GM19452 (cell line): ENCODE results near the gene CTCFL.
A peak's percentile ranks its signal among the peaks of the same experiment; 100 is the strongest.
"Not testable (repeated sequence)": the region's sequence is repeated elsewhere in the genome, so short reads cannot be mapped to it uniquely, and the experiment has no call there.

Source experiments
- ATAC-seq: cut with Tn5 transposase; IDR thresholded peaks from one replicate; pipeline ENCODE4 v1.9.1; 2021; ENCODE audit not compliant: unreplicated experiment

The CTCFL gene

DNA sequence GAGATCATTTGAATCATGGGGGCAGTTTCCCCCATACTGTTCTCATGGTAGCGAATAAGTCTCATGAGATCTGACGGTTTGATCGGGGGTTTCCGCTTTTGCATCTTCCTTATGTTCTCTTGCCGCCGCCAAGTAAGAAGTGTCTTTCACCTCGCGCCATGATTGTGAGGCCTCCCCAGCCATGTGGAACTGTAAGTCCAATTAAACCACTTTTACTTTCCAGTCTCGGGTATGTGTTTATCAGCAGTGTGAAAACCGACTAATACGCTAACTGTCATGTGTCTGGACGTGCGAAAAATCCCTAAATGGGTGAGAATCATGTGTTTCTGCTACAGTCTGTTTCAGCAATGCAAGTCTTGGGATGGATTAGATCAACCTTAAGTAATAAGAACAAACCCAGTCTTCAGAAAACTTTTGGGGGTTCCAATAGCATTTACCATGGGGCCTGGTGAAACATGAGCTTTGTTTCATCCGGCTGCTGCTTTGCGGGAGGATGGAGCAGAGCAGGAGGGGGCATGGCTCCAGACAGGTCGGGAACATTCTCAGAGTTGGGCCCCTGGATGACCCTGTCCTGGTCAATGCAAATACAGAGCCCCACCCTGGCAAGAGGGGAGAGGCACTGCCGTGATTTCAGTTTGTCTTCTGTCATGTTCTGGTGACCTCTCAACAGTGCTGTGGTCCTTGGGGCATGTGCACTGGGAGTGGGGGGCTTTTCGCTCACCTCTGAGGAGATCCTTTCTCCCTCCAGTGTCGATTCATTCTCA is 41.5 kb downstream of the CTCFL start:
- peak; percentile 38 for ATAC-seq

DNA sequence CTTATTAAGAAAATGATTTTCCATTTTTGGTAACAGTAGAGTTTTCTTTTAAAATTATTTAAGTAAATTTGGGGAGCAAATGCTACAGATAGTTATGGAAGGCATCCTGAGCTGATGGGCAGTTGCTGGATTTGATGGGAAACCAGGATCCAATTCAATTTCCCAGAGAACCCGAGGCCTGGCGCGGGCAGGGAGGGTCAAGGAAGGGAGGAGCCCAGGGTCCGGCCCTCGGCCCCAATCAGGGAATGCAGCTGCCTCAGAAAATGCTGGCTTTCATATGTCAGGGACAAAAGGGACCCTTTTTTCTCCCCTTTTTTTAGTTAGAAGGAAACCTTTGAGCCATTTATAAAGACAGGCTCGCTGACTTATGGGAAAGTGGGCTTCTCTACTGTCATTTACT is 42.1 kb downstream of the CTCFL start:
- no peak for ATAC-seq

DNA sequence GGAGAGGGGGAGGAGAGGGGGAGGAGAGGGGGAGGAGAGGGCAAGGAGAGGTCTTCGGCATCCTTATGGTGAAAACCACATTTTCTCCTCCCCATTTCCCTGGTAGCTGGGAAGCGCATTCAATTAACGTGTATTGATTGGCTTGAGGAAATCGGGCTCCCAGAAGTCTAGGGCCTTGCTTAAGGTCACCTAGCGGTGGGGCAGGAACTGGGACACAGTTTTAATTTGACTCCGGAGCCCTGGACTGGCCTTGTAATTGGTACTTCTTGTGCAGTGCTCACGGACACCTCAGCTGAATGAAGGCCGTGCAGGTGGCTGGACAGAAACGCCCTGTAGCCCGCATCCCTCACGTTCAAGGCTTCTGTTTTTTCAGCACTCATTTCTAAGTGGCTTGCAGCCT is 42.8 kb downstream of the CTCFL start:
- no peak for ATAC-seq

DNA sequence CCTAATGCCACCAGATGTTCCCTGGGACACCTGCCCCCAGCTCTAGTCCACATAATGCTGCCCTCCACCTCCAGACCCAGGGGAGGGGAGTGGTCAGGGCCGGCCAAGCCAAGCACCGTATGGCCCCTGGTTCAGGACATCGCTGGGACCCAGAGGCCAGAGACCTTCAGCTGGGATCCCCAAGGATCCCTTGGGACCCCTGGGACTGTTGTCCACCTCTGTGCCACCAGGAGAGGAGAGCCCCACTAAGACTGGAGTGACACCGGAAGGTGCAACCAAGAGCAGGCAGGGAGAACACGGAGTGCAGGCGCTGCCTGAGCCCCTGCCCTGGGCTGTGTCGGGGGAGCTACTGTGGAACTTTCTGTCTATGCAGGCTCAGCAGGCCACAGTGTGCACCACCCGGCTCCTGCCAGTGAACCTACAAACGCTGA is 43.6 kb downstream of the CTCFL start:
- peak; percentile 18 for ATAC-seq

DNA sequence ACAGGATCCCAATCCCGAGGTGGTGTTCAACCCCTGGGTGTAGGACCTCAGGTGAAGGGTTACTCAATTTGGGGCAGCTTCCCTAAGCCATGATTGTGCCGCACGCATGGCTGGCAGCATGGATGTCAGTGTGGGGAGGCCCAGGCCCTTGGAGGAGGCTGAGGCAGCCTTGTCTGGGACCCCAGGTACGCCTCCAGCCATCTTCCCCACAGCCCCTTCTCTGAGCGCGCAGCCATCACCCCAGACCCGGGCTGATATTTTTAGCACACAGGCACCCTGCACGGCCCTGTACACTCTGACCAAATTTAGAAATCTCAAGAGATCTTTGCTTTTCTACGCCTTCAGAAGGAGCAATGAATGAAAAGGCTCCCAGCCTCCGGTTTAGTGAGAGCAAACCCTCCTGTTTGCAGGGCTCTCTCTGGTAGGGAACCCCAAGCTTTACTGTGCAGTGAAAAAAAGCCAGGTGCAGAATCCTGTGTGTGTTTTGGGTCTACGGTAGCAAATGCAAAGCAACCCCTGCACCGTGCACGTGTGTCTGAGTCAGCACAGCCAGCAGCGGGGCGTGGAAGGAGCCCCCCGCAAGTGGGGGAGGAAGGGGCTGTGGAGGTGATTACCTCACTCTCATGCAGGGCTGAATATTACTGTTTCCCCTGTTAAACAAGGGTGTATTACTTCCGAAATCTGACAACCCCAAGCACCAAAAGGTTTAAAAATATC is 44.3 kb downstream of the CTCFL start:
- peak; percentile 53 for ATAC-seq

DNA sequence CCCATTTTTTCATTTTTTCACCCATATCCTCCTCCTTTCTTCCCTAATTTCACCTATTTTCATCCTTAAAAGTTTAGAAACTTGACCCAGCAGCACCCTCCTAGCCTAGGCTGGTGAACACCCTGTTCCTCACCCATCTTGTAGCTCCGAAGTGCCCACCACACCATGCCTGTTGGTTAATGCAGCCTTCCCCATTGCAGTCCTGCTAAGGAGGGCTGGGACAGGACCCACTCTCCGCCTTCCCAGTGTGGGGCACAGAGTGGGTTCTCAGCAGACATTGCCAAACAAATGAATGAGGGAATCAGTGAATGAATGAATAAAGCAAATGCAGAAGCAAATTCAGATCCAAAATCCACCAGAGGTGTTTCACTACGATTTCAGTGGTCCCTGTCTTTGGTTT is 45.7 kb downstream of the CTCFL start:
- ATAC-seq: no peak

DNA sequence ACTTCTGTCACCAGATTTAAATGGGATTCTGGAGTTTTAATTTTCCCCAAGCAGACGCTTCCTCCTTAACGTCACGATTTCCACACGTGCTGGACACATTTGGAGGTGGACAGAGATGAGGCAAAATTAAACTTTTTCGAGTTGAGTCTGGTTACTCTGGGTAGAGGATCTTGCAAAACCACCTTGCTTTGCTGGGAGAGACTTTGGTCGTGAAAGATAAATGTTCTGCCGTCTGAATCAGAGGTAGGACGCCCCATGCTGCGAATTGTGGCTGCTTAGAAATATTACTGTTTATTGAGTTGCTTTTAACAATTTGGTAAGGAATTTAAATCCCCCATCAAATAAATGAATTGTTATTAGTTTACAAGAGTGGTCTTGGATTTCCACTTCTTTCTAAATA is 46.8 kb downstream of the CTCFL start:
- no peak for ATAC-seq

DNA sequence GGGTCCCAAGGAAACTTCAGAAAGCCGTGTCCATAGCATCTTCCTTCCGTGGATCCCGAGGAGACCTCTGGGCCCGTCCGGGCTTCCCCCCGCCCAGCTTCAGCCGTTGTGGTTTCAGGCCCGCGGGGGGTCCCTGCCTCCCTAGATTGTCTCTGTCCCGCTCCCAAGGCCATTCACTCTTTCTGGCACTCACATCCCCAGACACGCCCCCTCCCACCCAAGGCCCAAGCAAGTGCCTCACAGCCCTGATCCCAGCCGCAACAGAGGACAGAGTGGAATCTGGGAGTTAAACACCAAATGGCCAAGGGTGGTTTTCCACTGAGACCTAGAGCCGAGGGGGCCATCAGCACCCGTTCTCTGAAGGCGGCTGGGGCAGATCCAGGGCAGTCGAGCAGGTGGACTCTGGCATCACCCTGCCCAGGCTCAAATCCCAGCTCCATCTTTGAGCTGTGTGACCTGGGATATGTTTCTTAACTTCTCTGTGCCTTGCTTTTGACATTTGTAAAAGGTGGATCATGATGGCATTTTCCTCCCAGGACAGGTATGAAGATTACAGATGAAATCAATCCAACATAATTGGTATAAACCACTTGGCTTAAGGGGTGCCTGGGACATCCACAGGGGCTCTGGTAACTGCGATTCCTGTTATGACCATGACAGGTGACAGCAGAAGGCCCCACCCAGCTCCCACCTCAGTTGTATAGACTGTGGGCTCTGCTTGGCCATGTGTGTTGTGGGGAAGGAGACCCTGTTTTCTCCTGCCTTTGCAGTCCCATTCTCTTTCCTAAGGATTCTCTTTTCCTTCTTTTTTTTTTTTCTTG is 48.1 kb downstream of the CTCFL start:
- no peak for ATAC-seq

DNA sequence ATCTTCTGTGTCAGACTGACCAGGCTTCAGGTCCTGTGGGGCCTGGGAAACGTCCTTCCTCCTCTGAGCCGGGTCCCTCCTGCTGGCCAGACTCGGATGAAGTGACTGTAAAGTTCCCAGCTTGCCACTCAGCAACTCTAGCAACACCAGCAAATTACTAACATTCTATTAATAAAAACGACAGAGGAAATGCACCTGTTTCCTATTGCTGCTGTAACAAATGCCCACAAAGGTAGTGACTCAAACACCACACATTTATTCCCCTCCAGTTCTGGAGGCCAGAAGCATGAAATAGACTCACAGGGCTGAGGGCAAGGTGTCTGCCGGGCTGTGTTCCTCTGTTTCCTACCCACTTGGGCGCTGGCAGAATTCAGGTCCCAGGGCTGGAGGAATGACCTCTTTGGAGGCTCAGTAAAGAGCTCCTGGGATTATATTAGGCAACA is 48.8 kb downstream of the CTCFL start:
- no peak for ATAC-seq

DNA sequence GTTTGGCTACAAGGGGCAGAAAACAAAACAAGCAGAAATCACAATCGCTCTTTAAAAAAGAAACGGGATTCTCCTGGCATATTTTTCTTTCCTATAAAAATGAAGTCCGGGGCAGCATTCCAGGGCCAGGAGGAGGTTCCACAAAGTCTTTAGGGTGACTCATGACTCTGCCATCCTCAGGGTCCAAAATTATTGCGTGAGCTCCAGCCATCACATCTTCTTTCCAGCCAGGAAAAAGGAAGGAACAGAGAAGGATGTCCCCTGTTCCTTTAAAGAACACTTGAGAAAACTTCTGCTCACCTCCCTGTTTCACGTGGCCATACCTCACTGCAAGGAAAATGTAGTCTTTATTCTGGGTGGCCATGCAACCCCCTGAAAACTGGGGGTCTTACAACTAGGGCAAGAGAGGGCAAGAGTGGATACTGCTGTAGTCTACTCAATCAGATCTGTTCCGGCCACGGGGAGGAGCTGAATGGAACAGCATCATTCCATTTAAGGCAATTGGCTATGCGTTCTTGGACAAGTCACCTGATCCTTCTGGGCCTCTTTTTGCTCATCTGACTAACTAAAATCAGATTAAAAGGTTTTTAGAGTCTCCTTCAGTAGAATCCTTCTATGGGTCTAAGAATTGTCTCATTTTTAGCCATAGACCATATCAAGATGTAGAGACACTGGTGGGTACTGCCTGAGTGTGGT is 49.4 kb downstream of the CTCFL start:
- ATAC-seq: no peak

DNA sequence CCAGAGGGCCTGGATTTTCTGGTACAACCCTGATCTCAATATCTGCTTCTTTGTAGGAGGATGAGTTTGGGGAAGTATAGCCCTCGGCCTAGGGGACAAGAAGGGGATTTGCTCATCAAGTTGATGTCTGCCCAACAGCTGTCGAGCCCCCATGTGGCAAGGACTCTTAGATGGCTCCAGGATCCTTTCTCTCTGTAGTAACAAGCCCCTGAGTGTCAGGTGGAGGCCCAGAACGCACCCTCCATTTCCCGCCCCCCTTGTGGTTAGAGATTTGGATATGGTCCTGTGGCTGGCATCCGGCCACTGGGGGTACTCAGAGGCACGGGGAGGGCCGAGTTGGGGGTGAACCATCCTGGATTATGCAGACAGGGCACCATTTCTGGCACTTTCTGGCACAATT is 50.1 kb downstream of the CTCFL start:
- no peak for ATAC-seq

DNA sequence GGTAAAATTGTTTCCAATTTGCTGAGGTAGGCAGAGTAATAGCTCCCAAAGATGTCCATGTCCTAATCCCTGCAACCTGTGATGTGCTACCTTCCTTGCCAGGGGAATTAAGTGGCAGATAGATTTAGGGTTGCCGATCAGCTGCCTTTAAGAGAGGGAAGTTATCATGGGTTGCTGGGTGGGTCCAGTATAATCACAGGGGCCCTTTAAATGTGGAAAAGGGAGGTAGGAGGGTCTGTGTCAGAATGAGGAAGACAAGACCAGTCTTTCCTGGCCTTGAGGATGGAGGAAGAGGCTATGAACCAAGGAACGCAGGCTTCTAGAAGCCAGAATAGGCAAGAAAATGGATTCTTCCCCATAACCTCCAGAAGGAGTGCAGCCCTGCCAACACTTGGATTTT is 50.7 kb downstream of the CTCFL start:
- ATAC-seq: no peak

DNA sequence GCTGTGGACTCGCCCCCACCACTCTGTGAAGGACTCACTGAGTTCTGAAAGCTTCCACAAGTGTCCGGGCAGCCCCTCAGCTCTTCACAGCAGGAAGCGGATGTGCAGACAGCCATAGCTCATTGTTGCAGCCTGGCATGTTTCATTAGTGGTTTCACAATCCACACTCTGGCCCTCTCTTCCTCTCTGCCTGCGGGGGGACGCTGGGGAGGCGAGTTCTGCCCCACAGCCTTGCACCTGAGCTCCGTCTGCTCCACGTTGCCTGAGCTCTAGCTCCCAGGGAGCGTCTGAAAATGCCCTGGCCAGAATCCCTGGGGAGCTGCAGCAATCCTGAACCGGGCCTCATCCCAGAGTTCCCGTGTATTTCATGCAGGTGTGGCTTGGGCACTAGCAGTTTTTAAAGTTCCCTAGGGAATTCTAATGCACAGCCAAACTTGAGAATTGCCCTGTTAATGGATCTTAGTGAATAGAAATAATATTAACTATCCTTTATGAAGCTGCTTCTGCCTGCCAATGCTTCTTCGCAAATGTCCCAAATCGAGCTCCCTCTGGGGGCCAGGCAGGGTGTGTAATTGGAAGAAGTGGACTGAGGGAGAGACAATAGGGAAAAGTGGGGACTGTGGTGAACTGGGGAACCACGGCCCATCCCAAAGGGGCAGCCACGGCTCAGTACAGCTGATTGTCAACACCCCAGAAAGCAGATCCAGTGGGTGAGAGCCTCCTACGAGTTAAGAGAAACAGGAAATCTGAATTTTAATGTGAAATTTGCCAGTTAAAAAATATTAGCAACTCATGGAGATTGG is 51.5 kb downstream of the CTCFL start:
- peak; percentile 48 for ATAC-seq

DNA sequence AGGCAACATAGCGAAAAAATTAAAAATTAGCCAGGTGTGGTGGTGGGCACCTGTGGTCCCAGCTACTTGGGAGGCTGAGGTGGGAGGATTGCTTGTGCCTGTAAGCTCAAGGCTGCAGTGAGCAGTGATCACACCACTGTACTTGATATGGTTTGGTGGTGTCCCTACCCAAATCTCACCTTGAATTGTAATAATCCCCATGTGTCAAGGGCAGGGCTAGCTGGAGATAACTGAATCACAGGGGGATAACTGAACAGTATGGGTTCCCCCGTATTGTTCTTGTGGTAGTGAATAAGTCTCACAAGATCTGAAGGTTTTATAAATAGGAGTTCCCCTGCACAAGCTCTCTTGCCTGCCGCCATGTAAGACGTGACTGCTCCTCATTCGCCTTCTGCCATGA is 52.5 kb downstream of the CTCFL start:
- not testable (repeated sequence) for ATAC-seq

DNA sequence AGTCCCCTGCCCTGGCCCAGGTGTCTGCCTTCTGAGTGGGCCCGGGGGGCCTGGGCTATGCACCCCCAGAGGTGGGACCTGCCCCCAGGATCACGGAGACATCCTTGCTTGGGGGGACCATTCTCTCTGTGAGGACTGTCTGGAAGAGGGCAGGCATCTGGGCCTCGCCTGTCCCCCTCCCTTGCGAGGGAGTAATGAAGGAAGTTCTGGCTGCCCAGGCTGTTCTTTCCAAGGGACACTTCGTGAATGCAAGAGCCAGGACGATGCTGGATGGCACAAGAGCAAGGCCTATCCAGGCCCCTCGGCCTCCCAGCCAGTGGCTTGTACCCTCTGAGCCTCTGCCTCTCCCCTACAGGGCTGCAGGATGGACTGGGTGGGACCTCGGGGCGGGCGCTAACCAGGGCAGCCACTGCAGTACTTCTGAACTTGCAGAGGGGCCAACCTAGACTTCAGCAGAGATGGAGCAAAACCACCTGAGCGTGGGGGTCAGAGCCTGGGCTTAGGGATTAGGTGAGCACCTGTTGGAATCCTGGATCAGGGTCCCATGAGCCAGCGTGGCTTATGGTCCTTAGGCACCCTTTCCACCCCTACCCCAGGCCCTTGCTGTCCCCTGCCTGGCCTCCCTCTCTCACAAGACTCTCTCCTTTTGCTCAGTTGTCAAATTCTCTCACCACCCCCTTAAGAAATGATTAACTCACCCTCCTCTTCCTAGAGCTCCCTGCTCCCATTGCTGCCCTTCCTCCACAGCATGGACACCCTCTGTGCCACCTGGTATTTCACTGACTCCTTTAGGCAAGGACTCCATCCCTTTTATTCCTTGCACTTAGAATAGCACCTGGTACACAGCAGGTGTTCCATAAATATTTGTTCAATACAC is 53.2 kb downstream of the CTCFL start:
- no peak for ATAC-seq

DNA sequence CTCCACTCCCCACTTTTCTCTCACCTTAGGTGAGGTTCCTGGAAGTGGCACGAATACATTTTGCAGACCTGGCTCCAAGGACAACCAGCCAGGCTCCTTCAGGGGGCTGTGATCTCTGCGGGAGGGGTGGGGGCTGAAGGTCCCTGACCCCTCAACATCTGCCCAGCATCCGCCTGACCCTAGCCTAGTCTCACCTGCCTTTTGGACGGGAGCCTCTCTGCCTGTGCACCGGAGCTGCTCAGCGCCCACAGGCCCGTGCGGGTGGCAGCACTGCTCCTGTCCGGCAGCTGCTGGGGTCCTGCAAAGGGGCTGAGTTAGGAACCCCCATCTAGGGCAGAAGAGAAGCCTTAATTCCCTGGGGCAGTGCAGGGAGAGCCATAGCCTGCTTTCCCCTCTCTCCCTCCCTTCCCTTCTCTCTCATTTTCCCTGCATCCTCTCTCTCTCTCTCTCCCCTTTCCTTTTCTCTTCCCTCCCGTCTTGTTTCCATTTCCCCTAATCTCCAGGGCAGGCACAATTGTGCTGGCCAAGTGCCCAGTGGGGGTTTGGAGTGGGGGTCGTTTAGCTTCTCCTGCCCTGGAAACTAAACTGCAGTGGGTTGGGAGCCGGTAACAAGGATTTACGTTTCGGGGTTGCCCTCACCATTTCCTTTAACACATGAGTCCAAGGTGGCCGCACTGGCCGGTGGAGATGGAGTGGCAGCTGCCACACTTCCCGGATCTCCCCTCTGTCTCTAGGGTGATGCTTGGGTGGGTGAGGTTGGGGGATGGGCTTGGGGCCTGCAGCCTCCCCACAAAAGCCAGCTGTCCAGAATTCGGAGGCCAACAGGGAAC is 54.1 kb downstream of the CTCFL start:
- ATAC-seq: no peak

DNA sequence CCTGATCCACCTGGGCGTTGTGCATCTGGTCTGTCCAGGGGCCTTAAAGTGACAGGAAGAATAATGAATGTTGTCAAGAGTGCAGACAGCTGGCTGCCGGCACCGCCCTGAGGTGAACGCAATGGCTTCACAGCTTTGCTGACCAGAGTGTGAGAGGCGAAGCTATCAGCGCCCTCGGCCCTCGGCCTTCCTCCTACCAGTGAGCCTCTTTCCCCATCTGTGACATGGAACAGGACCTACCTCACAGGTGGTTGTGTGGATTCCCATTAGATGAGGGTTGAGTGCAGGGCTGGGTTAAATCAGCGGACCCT is 54.8 kb downstream of the CTCFL start:
- ATAC-seq: no peak

DNA sequence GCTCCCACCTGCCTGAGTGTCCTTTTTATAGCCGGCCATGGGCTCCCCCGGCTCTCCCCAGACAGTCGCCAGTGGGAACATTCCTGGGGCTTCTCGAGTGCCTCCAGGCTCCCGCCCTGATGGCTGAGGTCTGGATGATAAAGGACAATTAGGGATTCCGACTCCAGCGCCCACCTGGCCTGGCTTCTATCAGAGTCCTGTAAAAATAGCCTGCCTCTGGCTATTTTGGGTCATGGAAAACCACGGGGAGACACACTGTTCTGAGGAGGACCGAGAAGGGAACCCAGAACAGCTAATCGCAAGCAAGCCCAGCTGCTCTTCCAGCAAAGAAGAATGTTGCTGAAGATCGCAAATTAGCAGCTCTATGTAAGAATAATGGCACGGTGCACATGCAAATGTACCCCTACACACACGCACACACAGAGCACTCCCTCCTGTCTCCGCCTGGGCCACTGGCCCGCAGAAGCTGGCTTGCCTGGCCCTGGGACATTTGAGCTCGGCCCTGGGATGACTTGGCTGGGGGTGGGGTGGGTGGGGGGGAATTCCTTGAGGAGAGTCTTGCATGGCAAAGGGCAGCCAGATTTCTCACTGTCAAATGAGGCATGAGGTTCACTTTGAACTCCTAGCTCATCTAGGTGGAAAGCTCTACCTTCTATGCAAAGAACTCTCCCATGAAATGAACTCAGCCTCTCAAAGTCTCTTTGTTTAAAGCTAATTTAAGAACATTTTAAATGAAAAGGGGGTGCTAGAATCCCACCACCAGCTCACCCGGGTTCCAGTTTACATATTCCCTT is 55.3 kb downstream of the CTCFL start:
- no peak for ATAC-seq
